Measurements from ENCODE around the gene IKZF1.

The IKZF1 gene

DNA sequence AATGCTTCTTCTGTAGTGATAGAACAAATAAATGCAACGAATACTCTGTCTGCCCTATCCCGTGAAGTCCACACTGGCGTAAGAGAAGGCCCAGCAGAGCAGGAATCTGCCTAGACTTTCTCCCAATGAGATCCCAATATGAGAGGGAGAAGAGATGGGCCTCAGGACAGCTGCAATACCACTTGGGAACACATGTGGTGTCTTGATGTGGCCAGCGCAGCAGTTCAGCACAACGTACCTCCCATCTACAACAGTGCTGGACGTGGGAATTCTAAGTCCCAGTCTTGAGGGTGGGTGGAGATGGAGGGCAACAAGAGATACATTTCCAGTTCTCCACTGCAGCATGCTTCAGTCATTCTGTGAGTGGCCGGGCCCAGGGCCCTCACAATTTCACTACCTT, 99.9 kb downstream of the IKZF1 start:
- no peak for DNase-seq (ENCODE audit: low read depth in 2 of 2, low spot score in 1 of 2)

DNA sequence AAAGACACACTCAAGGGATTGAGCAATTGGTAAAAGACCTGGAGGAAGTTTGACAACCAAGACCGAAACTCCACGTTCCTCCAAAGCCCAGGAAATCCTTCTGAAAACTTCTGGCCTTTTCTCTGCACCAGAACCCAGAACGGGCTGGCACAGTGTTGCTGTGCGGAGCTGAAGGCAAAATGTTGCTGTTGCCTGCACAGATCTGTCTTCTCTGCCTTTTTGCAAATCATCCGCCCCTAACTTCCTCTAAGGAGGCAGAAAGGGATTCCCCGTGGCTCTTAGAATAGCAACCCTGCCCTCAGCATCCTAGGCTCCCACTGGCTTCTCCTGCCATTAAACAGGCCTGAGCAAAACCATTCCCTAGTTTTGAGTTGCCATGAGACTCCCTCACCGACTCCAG, 100.7 kb downstream of the IKZF1 start:
- no peak for DNase-seq (ENCODE audit: low read depth in 2 of 2, low spot score in 1 of 2)

DNA sequence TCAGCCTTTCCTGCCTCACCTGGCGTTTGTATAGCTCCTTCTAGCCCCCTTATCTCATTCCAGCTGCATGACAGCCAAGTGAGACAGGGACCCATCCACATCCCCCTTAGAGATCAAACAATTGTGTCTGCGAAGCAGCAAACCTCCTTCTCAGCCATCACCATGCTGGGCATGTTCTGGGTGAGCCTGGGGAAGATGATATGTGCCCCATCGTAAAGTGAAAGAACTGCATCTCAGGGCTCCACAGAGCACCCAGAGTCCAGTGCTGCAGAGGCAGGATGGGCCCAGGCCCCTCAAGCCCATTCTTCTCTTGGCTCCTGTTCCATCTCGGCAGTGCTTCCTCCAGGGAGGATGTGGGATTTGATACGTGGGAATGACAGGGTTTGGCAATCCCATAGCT, 102.4 kb downstream of the IKZF1 start:
- no peak for DNase-seq (ENCODE audit: low read depth in 2 of 2, low spot score in 1 of 2)

GRCh38 chr7:50409856-50410745, 105.6 kb downstream of the IKZF1 start:
- DNase-seq (ENCODE audit: low read depth in 2 of 2, low spot score in 1 of 2): no peak

DNA sequence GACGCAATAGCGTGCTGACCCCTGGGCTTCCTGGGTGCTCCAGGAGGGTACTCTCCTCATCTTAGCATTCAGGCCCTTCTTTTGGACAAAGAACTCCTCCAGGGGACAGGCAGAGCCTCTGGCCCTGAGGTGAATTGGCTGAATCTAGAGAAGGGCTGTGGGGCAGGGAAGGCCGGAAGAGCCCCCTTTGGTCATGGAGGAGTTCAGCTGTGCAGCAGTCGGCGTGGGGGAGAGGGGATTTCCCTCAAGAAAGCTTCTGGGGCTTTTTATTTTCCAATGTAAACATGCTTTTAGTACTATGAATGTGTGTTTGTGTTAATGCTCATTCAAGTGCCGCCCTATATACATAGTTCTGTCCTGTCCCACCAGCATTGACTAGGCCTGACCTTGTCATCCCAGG, 106.8 kb downstream of the IKZF1 start:
- no peak for DNase-seq (ENCODE audit: low read depth in 2 of 2, low spot score in 1 of 2)

GRCh38 chr7:50412973-50413372, 108.5 kb downstream of the IKZF1 start:
- no peak for DNase-seq (ENCODE audit: low read depth in 2 of 2, low spot score in 1 of 2)

DNA sequence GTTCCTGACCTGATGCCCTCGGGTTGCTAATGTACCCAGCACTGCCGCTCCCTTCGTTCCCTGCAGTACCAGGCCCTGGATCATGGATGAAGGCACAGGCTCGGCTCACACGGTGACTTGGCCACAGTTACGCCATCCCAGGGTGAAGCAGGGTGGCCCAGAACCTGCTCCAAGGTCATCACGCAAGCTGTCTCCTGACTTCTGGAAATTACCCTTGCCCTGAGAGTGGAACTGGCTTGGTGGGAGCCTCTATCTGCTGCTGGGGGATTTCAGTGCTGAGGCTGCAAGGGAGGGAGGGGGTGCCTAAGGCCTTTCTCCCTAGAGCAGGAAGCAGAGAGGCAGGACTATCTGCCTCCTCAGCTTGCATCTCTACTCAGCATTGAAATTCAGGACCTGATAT, 109.0 kb downstream of the IKZF1 start:
- no peak for DNase-seq (ENCODE audit: low read depth in 2 of 2, low spot score in 1 of 2)

- no peak for DNase-seq (ENCODE audit: low read depth in 2 of 2, low spot score in 1 of 2)
These were observed 111.4 kb downstream of the IKZF1 start for GRCh38 chr7:50415844-50416364.

- no peak for DNase-seq (ENCODE audit: low read depth in 2 of 2, low spot score in 1 of 2)
These were observed 112.1 kb downstream of the IKZF1 start for GRCh38 chr7:50416527-50417182.

- peak; percentile 38 to 53 for DNase-seq (ENCODE audit: low read depth in 2 of 2, low spot score in 1 of 2)
These were observed 113.6 kb downstream of the IKZF1 start for GRCh38 chr7:50418086-50418515.

DNA sequence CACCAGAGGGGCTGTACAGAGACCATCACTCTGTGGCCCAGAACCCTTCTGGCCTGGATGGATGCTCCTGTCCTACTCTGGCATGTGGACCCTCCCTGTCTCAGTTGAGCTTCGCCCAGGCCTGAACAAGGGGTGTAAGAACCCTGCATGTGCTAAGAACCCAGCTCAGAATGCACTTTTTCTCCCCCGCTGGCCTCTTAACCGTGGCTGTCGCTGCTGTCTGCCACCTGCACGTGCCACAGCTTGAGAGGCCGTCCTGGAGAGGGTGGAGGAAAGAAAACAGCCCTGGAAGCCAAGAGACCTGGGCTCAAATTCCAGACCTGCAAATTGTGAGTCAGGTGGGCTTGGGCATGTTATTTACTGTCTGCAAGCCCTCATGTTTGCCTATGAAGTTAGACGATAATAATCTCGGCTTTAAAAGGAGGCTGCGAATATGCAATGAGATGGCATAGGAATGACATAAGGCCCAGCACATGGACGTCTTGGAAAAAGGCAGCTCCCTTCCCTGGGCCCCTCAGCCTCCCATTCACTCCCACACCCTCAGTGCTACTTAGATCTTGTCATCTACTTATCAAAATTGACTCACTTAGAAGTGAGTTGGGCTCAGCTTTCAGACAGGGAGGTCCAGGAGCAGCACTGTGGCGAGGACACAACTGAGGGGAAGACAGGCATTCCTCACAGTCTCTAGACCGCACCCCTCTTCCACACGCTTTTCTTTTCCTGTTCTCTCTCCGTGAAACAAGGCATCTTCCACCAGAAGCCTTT, 114.2 kb downstream of the IKZF1 start:
- DNase-seq (ENCODE audit: low read depth in 2 of 2, low spot score in 1 of 2): no peak

DNA sequence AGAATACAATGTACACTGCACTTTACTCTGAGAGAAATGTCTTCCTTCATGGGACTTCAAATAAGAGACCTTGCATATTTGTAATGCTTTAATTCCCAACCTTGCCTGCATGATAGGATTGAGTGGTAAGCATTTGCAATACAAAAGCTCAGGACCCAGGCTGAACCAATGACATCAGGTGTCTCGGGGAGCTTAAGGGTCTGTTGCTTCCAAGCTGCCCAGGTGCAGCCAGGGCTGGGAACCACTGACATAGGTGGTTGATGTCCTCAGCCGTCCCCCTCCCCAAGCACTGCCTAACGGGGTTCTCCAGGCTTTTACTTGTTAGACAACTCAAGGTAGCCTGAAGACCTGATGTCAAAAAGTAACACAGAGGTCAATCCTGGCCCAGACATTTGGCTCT, 116.5 kb downstream of the IKZF1 start:
- no peak for DNase-seq (ENCODE audit: low read depth in 2 of 2, low spot score in 1 of 2)

DNA sequence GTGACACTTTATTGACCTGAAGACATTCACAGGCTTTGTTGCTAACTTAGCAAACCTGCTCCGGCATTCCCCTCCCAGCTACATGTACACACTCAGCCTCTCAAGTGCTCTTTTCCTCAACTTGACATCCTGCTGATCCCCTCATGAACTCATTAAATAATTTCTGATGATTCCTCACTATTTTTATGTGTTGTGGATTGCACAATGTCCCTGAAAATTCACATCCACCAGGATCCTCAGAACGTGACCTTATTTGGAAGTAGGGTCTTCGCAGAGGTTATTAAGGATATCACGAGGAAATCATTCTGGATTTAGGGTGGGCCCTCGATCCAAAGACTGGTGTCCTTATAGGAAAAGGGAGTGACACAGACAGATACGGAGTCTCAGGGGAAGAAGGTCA, 118.3 kb downstream of the IKZF1 start:
- no peak for DNase-seq (ENCODE audit: low read depth in 2 of 2, low spot score in 1 of 2)

- DNase-seq (ENCODE audit: low read depth in 2 of 2, low spot score in 1 of 2): no peak
These were observed 119.3 kb downstream of the IKZF1 start for GRCh38 chr7:50423860-50424259.

GRCh38 chr7:50425318-50425717, 120.8 kb downstream of the IKZF1 start:
- DNase-seq (ENCODE audit: low read depth in 2 of 2, low spot score in 1 of 2): no peak

- no peak for DNase-seq (ENCODE audit: low read depth in 2 of 2, low spot score in 1 of 2)
These were observed 121.9 kb downstream of the IKZF1 start for GRCh38 chr7:50426280-50427045.

- no peak for DNase-seq (ENCODE audit: low read depth in 2 of 2, low spot score in 1 of 2)
These were observed 123.0 kb downstream of the IKZF1 start for GRCh38 chr7:50427518-50427917.

DNA sequence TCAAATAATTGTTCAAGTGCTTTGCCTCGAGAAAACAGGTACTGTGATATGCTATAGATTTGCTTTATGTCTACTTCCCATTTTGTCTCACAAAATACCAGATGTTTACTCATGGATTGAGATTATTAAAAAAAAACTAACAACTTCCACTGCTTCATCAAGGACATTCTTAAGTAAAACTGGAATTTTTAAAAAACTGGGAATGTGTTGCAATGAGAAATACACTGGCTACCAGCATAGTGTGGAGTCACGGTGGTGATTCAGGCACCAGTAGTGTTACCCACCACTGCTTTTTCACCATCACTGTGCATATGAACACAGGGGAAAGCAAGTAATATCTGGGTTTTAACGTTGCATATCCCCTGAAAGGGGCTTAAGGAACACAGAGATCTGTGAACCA, 124.4 kb downstream of the IKZF1 start:
- no peak for DNase-seq (ENCODE audit: low read depth in 2 of 2, low spot score in 1 of 2)

GRCh38 chr7:50431316-50431715, 126.8 kb downstream of the IKZF1 start:
- no peak for DNase-seq (ENCODE audit: low read depth in 2 of 2, low spot score in 1 of 2)

GRCh38 chr7:50431722-50432305, 127.3 kb downstream of the IKZF1 start:
- DNase-seq (ENCODE audit: low read depth in 2 of 2, low spot score in 1 of 2): no peak

Data from stimulated activated CD8-positive, alpha-beta memory T cell treated with anti-CD3 and anti-CD28 coated beads, Interleukin-4, amount 100 ng/mL, for 4 hours (primary cell).